ENCODE data around the gene NHERF1.

- no peak for TF ChIP-seq GATA3 (IDR thresholded peaks at IDR 0.05; ENCODE audit: low read depth, low read length)
- no peak for TF ChIP-seq GATA2 (IDR thresholded peaks at IDR 0.05; ENCODE audit: low read depth, low read length)
Observed at GRCh38 chr17:74801896-74802295, 53.5 kb downstream of the NHERF1 start.

All from SH-SY5Y (cell line).